ENCODE data around the gene ZNF143.
"Not testable (repeated sequence)": the region's sequence is repeated elsewhere in the genome, so short reads cannot be mapped to it uniquely, and the experiment has no call there.

The ZNF143 gene

GRCh38 chr11:9460322-9461062, at the start of gene ZNF143:
TSS of gene ZNF143 (plus strand) at chr11:9461012. CDS start at chr11:9471309, 10,297 bp downstream.
- DNase-seq, result peak; percentile 95 to 99

- DNase-seq, result no peak
Measured at GRCh38 chr11:9428706-9429105, 32.1 kb upstream of the ZNF143 start.

DNA sequence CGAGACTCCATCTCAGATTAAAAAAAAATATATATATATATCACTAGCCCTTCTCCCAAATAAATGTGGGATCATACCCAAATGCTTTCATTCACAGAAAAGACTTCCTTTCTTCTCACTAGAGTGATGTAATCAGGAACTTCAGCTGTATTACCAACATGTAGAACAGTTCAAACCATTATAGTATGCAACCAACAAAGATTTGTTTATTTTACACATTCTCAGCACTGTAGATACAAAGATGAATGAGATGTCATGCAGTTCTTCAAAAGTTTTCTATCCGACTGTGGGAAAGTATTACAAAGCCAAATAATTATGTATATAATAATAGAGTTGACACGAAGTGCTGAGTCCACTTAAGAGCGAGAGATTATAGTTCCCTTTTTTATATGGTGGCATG, 22.2 kb upstream of the ZNF143 start:
- no peak for DNase-seq

- no peak for DNase-seq
Measured at GRCh38 chr11:9446230-9446629, 14.6 kb upstream of the ZNF143 start.

- no peak for DNase-seq
Measured at GRCh38 chr11:9448576-9449352, 12.0 kb upstream of the ZNF143 start.

DNA sequence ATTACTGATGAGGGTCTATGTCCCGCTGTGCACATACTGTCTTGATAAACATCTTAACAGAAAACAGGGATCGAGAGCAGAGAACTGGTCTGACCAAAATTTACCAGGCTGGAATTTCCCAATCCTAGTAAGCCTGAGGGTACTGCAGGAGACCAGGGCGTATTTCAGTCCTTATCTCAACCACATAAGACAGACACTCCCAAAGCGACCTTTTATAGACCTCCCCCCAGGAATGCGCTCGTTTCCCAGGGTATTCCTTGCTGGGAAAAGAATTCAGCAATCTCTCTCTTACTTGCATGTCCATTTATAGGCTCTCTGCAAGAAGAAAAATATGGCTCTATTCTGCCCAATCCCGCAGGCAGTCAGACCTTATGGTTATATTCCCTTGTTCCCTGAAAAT, 8.8 kb upstream of the ZNF143 start:
- not testable (repeated sequence) for DNase-seq

GRCh38 chr11:9455722-9456121, 5.1 kb upstream of the ZNF143 start:
- no peak for DNase-seq

- peak; percentile 23 to 34 for DNase-seq
Measured at GRCh38 chr11:9459667-9460321, 1.0 kb upstream of the ZNF143 start.

DNA sequence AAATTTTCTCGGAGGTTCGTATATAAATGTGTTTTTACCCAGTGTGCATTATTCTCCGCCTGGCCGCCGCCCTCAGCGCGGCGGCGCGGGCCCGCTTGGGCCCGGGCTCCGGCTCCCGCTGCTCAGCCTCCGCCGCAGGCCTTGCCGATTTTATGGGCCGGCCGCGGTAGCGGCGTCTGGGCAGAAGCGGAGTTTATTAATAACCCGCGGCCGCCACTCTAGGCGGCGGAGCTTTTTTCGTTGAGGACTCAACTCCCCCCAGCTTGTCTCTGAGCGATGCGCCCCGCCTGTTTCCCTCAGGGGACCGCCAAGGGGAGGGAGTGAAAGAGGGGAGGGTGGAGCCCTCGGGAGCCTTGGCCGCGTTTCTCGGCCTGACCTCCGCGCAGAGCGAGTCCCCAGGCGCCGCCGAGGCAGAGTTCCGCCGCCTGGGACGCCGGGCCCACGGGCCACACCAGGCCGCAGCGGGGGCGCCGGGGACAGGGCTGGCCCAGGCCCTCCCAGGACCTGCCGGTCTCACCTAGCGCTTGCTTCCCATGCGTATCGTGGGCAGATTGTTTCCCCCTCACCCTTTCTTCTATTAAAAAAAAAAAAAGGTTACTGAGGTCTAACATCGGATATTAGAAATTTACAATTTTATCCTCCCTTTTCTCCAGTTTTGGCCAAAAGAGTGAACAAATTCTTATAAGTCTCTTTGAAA, 399 bp downstream of the ZNF143 start:
- peak; percentile 82 to 91 for DNase-seq

DNA sequence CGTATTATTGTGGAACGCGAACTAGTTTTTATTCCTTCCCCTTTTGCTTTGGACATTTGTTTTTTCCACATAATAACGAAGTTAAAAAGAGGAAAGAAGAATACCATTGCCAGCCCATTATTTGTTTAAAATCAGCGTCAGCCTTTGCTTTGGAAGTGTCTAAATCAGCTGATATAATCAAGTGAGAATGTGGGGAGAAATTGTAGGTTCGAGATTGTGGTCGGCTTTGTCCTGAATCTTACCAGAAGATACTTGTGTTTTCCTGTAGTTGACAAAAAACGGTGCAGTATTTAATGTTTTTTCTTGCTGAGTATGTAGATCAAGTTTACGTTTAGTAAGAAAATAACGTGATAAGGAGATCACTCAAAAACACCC, 935 bp downstream of the ZNF143 start:
- DNase-seq, result no peak

- DNase-seq, result no peak
Measured at GRCh38 chr11:9462172-9462799, 1.5 kb downstream of the ZNF143 start.

GRCh38 chr11:9462806-9463537, 2.2 kb downstream of the ZNF143 start:
- DNase-seq, result no peak

DNA sequence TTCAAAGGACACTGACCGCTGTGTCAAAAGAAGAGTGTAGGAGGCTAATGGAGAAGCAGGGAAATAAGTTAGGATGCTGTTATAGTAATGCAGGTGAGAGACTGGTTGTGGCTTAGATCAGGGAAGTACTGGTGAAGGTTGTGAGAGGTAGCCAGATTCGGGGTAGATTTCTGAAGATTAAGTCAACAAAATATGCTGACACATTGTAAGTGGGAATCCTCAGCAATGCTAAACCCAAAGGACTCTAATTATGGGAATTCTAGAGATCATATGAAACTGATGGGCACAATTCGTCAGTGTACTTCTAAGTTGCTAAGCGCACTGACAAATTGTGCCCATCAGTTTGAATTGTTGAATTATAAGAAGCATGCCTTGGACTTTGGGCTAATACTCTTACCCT, 10.0 kb downstream of the ZNF143 start:
- DNase-seq, result no peak

DNA sequence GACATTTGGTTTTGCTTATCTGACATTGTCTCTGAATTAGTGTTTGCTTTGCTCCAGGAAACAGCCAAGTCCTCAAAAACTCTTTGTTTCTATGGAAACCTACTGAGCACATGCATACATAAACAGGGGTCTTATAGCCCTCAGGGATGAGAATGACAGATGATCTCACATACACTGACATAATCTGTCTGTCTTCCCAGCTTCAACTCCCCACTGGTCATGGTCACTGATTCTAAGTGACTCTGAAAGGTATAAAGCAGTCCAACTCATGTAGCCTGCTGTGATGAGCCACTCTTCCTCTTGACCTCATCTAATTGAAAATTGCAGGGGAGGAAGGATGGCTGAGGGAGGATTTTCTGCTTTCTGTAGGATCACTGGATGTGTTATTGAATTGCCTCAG, 12.6 kb downstream of the ZNF143 start:
- no peak for DNase-seq

- no peak for DNase-seq
Measured at GRCh38 chr11:9479899-9480298, 19.1 kb downstream of the ZNF143 start.

- no peak for DNase-seq
Measured at GRCh38 chr11:9489080-9489765, 28.4 kb downstream of the ZNF143 start.

GRCh38 chr11:9490376-9490775, 29.6 kb downstream of the ZNF143 start:
- DNase-seq, result no peak

- no peak for DNase-seq
Measured at GRCh38 chr11:9493492-9493891, 32.7 kb downstream of the ZNF143 start.

DNA sequence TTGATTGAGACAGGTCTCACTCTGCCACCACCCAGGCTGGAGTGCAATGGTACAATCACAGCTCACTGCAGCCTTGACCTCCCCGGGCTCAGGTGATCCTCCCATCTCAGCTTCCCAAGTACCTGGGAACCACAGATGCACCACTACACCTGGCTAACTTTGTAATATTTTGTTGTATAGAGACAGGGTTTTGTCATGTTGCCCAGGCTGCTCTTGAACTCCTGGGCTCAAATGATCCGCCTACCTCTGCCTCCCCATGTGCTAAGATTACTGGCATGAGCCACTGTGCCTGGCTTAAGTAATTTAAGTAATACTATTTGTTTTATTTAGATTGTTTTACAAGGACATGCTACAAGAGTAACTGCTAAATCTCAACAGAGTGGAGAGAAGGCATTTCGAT, 33.5 kb downstream of the ZNF143 start:
- DNase-seq, result no peak

DNA sequence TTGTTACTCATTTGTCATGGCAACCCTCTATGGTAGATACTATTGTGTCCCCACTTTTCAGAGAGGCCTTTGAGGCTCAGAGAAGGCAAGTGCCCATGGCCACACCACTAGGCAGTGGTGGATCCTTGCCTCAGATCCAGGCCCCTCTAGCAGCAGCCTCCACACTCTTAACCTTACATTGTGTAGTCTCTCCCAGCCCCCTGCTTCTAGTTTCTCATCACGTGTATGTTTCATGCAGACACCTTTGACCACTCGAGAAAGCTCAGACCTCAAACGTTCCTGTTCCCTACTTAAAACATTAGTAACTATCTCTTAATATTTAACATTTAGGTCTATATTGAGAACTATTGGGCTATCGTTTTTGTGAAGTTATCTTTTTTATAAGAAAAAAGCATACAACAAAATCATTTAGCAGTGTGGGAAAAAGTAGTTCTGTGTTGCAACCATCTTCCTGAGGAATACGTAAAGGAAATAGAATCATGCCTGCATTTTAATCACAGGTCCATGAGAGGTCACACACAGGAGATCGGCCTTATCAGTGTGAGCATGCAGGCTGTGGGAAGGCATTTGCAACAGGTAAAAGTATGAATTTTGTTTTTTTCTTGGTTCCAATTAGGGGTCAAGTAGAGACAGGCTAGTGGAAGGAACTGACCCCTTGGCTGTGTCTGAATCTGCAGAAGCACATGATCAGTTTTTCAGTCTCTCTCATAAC, 35.1 kb downstream of the ZNF143 start:
- no peak for DNase-seq
